DND-41 (cell line): Measurements from ENCODE around the gene HENMT1.

Experiments used
- ATAC-seq: fragments of 200-7000 bp; cut with Tn5 transposase; 3 replicates; pipeline ENCODE4 v1.9.1; 2021; ENCODE audit warnings: low read depth; ENCODE audit not compliant: insufficient read depth
- DNase-seq: peaks from one replicate; pipeline ENCODE4 v3.0.0-alpha.2; 2020
- H2AFZ ChIP-seq: 2 replicates; pipeline ENCODE4 v1.6.0; 2012; ENCODE audit warnings: low read depth, low read length
- H3K27ac ChIP-seq: 2 replicates; pipeline ENCODE4 v1.5.1; 2012; ENCODE audit warnings: low read length, inconsistent platforms
- H3K27me3 ChIP-seq: fragments of 200-600 bp; sonication (generic); 2 replicates; pipeline ENCODE4 v1.6.0; 2012; ENCODE audit warnings: low read length, mild to moderate bottlenecking, inconsistent platforms; ENCODE audit not compliant: insufficient read depth, poor library complexity
- H3K36me3 ChIP-seq: 2 replicates; pipeline ENCODE4 v1.5.1; 2012; ENCODE audit warnings: low read length, inconsistent platforms; ENCODE audit not compliant: insufficient read depth
- H3K4me1 ChIP-seq: 2 replicates; pipeline ENCODE4 v1.5.1; 2012; ENCODE audit warnings: mild to moderate bottlenecking, low read length; ENCODE audit not compliant: insufficient read depth
- H3K4me2 ChIP-seq: 2 replicates; pipeline ENCODE4 v1.6.0; 2012; ENCODE audit warnings: mild to moderate bottlenecking, moderate library complexity, low read length, inconsistent platforms; ENCODE audit not compliant: insufficient read depth
- H3K4me3 ChIP-seq, 2 experiments: fragments of 200-600 bp in 1 of 2; shearing (Covaris generic) in 1 of 2; 2 replicates each; pipeline ENCODE4 v1.5.1; 2012 to 2016; ENCODE audit warnings: inconsistent platforms in 2 of 2, low read length in 2 of 2, mild to moderate bottlenecking in 2 of 2, low read depth in 1 of 2, moderate library complexity in 1 of 2
- H3K79me2 ChIP-seq: 2 replicates; pipeline ENCODE4 v1.6.0; 2012; ENCODE audit warnings: low read length, inconsistent platforms; ENCODE audit not compliant: insufficient read depth
- H3K9ac ChIP-seq: 2 replicates; pipeline ENCODE4 v1.6.0; 2012; ENCODE audit warnings: low read depth, mild to moderate bottlenecking, inconsistent platforms, low read length, moderate library complexity
- H3K9me3 ChIP-seq: 2 replicates; pipeline ENCODE4 v1.5.1; 2012; ENCODE audit warnings: low read length, moderate library complexity, mild to moderate bottlenecking, inconsistent platforms; ENCODE audit not compliant: insufficient read depth, severe bottlenecking
- H4K20me1 ChIP-seq: 2 replicates; pipeline ENCODE4 v1.6.0; 2012; ENCODE audit warnings: low read length; ENCODE audit not compliant: insufficient read depth
- EZH2 ChIP-seq: IDR thresholded peaks from 3 replicates; pipeline ENCODE4 v1.6.1; 2012; ENCODE audit warnings: borderline replicate concordance, low read depth, mild to moderate bottlenecking, moderate library complexity, low read length, inconsistent platforms; ENCODE audit not compliant: severe bottlenecking
- TF ChIP-seq, protein P1 (sequence below): IDR thresholded peaks from 2 replicates; pipeline ENCODE4 v1.5.1; 2012; ENCODE audit warnings: borderline replicate concordance, low read length, moderate library complexity, mild to moderate bottlenecking; ENCODE audit not compliant: poor library complexity, severe bottlenecking; ENCODE audit errors: extremely low read depth

HENMT1 gene

DNA sequence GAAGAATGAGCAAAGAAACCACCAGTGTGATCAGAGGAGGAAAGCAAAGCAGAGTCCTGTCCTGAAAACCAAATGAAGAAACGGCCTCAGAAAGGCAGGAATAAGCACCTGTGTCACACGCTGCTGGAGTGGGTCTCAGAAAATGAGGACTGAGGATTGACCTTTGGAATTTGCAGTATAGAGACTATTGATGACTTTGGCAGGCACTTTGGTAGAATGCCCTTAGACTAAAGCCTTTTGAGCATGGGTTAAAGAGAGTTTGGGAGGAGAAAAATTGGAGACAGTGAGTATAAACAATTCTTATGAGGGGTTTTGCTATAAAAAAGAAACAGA is 43.2 kb downstream of the HENMT1 start:
- Histone ChIP-seq H3K4me1 (no peaks in the 10 kb centered on the region), H3K9ac (no peak overlapping the region), H2AFZ (no peak overlapping the region), H3K9me3 (no peaks in the 10 kb centered on the region), H3K79me2 (no peaks in the 10 kb centered on the region), H3K4me2 (no peak overlapping the region), H3K27ac (no peak overlapping the region), H4K20me1 (no peaks in the 10 kb centered on the region), H3K36me3 (peaks cover 21% of the 10 kb centered on the region; the same call in 1 of the 2 replicates), H3K27me3 (no peaks in the 10 kb centered on the region), H3K4me3 (no peak overlapping the region)
- no peak for ATAC-seq
- TF ChIP-seq, protein P1, sequence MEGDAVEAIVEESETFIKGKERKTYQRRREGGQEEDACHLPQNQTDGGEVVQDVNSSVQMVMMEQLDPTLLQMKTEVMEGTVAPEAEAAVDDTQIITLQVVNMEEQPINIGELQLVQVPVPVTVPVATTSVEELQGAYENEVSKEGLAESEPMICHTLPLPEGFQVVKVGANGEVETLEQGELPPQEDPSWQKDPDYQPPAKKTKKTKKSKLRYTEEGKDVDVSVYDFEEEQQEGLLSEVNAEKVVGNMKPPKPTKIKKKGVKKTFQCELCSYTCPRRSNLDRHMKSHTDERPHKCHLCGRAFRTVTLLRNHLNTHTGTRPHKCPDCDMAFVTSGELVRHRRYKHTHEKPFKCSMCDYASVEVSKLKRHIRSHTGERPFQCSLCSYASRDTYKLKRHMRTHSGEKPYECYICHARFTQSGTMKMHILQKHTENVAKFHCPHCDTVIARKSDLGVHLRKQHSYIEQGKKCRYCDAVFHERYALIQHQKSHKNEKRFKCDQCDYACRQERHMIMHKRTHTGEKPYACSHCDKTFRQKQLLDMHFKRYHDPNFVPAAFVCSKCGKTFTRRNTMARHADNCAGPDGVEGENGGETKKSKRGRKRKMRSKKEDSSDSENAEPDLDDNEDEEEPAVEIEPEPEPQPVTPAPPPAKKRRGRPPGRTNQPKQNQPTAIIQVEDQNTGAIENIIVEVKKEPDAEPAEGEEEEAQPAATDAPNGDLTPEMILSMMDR, result no peak
- no peak for TF ChIP-seq EZH2
- no peak for DNase-seq

DNA sequence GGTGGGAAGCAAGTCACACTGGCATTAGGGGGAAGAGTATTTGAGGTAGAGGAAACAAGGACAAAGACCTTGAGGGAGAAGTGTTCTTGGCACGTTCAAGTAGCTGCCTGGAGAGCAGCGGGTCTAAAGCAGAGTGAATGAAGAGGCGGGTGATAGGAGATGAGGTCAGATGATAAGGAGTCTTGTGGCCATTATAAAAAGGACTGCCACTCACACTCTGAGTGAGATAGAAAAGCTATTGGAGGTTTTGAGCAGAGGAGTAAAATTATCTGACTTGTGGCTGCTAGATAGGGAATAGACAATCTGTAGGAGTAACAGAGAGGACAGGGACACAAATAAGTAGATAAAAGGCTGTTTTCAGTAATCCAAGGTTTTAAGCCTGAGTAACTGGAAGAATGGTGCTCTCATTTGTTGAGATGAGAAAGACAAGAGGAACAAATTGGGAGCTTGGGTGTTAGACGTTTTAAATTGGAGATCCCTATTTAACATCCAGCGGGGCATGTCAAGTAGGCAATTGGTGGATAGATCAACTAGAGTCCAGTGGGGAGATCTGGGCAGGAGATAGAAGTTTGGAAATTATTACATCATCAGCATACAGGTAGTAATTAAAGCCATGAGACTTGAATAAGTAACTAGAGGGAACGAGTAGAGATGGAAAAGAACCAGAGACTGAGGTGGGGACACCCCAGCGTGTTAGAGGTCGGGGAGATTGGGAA is 43.7 kb downstream of the HENMT1 start:
- H3K36me3 ChIP-seq, result peaks cover 25% of the 10 kb centered on the region; the same call in 1 of the 2 replicates

DNA sequence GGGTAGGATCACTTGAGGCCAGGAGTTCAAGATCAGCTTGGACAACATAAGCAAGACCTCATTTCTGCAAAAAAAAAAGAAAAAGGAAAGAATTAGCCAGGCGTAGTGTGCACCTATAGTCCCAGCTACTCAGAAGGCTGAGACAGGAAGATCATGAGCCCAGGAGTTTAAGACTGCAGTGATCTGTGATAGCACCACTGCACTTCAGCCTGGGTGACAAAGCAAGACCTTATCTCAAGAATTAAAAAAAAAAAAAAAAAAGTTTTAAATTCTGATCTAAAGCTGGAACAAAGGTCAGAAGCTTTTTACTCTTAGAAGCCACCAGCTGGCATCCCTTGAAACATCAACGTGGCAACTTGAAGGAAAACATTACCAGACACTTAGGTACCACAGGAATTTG is 45.3 kb downstream of the HENMT1 start:
- no peaks in the 10 kb centered on the region for H3K4me1 ChIP-seq

More for the DNA sequence above, 43.7 kb downstream of the HENMT1 start:
- no peaks in the 10 kb centered on the region for H3K4me1 ChIP-seq
- no peaks in the 10 kb centered on the region for H3K27me3 ChIP-seq
- TF ChIP-seq, protein P1, result no peak
- no peak for TF ChIP-seq EZH2
- no peak overlapping the region for H3K27ac ChIP-seq
- no peak overlapping the region for H2AFZ ChIP-seq
- no peaks in the 10 kb centered on the region for H4K20me1 ChIP-seq
- no peak for DNase-seq
- H3K4me3 ChIP-seq, result no peak overlapping the region
- ATAC-seq, result no peak
- H3K9me3 ChIP-seq, result no peaks in the 10 kb centered on the region
- H3K79me2 ChIP-seq, result no peaks in the 10 kb centered on the region
- no peak overlapping the region for H3K9ac ChIP-seq
- no peak overlapping the region for H3K4me2 ChIP-seq

More for the DNA sequence above, 45.3 kb downstream of the HENMT1 start:
- H3K9ac ChIP-seq, result no peak overlapping the region
- no peak overlapping the region for H3K27ac ChIP-seq
- no peak for ATAC-seq
- H2AFZ ChIP-seq, result no peak overlapping the region
- H3K27me3 ChIP-seq, result no peaks in the 10 kb centered on the region
- no peaks in the 10 kb centered on the region for H3K9me3 ChIP-seq
- DNase-seq, result no peak
- H3K79me2 ChIP-seq, result no peaks in the 10 kb centered on the region
- no peaks in the 10 kb centered on the region for H4K20me1 ChIP-seq
- H3K36me3 ChIP-seq, result peaks cover 27% of the 10 kb centered on the region; the same call in 1 of the 2 replicates
- H3K4me2 ChIP-seq, result no peak overlapping the region
- TF ChIP-seq, protein P1, result no peak
- no peak for TF ChIP-seq EZH2
- no peak overlapping the region for H3K4me3 ChIP-seq
